GM10266 (cell line): ENCODE results near the gene MCF2L.

ENCODE experiments used
- DNase-seq: peaks from one replicate; pipeline ENCODE4 v3.0.0; 2012; ENCODE audit errors: extremely low spot score
- TF ChIP-seq, protein P1 (sequence below): IDR thresholded peaks from 2 replicates; pipeline ENCODE4 v1.5.1; 2012; ENCODE audit warnings: mild to moderate bottlenecking, low read depth; ENCODE audit not compliant: control insufficient read depth, insufficient read depth; ENCODE audit errors: missing control alignments

Gene MCF2L

DNA sequence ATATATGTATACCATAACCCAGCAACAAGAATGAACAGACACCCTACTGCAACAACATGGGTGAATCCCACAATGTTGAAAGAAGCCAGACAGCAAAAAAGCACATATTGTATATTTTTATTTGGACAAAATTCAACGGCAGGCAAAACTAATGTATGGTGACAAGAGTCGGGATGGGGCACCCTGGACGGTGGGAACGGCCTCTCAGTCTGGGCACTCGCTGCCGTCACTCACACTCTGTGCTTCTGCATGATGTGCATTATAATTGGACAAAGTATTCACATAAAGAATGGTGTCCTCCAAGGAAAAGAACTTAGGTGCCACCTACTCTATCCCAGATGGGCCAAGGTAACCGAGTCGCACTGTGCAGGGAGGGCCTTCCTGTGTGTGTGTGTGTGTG, 71.0 kb downstream of the MCF2L start:
- no peak for DNase-seq
- TF ChIP-seq, protein P1, sequence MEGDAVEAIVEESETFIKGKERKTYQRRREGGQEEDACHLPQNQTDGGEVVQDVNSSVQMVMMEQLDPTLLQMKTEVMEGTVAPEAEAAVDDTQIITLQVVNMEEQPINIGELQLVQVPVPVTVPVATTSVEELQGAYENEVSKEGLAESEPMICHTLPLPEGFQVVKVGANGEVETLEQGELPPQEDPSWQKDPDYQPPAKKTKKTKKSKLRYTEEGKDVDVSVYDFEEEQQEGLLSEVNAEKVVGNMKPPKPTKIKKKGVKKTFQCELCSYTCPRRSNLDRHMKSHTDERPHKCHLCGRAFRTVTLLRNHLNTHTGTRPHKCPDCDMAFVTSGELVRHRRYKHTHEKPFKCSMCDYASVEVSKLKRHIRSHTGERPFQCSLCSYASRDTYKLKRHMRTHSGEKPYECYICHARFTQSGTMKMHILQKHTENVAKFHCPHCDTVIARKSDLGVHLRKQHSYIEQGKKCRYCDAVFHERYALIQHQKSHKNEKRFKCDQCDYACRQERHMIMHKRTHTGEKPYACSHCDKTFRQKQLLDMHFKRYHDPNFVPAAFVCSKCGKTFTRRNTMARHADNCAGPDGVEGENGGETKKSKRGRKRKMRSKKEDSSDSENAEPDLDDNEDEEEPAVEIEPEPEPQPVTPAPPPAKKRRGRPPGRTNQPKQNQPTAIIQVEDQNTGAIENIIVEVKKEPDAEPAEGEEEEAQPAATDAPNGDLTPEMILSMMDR, result no peak

DNA sequence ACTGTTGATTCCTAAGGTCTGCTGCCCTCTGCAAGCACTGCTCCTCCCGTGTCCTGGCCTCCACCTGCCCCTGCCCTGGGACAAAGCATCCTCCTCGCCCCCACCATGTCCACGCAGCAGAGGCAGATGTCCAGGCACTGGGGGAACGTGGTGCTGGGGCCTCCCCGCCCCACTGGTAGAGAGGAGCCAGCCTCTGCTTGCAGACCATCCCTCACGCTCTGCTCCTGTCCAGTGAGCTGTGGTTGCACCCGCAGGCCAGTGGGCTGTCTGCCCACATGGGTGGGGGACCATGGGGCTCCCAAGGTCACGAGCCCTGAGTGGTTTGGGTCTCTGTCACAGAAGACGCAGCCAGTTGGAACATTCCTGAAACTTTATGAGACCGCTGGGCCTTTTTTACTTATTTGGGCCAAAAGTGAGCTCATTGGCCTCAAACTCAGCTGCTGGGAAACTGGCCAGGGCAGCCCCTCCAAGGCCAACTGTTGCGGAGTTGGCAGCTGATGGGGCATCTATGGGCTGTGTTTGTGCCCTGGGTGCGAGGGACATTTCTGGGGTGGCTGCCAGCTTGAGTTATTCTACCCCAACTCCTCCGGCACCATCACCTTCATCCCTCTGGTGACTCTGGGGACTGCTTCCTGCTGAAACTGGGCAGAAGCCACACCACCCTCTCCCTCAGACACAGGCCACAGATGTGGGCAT, 71.7 kb downstream of the MCF2L start:
- TF ChIP-seq, protein P1, result no peak
- no peak for DNase-seq

- DNase-seq, result no peak
- TF ChIP-seq, protein P1, result no peak
These were observed 72.3 kb downstream of the MCF2L start for GRCh38 chr13:113041293-113041690.

DNA sequence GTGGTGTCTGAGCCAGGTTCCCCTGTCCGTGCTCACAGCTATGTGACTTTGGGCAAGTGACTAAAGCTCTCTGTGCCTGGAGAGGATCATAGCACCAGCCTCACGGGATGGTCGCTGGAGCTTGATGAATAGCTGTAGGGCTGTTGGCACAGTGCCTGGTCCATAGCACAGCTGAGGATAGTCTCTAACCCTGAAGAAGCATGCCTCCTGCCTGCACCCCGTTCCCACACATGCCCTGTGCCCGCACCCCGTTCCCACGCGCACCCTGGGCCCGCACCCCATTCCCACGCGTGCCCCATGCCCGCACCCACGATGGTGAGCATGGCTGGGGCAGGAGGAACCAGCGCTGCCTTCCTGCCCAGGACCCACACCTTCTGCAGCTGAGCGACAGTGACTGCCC, 72.9 kb downstream of the MCF2L start:
- TF ChIP-seq, protein P1, result no peak
- DNase-seq, result no peak

DNA sequence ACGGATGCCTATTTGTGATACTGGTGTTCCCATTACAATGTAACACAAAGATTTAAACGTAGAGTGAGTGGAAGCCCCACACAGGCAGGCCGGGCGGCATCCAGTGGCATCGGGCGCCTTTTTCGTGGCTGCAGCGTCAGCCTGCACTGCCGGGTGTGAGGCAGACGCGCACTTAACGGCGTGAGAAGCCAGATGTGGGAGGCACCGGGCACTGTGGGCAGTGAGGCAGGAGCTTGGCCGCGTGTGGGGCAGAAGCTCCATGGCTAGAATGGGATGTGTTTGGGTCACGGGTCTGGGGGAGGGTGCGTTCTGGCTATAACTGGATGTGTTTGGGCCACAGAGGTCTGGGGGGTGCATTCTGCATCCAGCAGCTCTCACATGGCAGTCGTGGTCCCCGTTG, 73.4 kb downstream of the MCF2L start:
- no peak for DNase-seq
- TF ChIP-seq, protein P1, result no peak

DNA sequence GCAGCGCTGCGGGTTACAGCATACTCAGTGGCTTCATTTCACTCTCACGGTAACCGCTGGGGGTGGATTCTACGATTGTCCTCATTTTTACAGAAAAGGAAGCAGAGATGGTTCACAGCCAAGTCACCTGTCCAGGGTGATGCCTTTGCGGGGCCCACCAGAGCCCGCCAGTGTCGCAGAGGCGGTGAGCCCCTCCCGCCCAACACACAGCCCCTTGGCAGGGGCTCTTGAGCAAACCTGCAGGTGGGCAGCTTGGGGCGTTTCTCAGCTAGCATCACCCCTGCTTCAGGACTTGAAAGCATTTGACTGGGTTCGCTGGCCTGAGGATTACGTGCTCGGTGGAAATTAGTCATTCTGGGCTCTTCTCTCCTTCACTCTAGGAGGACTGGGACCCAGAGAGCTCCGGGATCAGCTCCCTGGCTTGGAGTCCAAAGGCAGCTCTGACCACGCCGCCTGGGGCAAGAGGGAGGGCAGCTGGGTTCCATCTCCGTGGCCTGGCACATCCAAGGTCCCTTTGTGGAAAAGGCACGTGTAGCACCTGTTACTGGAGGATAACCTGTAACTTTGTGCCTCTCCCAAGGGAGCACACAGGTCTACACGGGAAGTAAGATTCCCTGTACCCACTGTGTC, 74.1 kb downstream of the MCF2L start:
- DNase-seq, result no peak
- TF ChIP-seq, protein P1, result no peak

DNA sequence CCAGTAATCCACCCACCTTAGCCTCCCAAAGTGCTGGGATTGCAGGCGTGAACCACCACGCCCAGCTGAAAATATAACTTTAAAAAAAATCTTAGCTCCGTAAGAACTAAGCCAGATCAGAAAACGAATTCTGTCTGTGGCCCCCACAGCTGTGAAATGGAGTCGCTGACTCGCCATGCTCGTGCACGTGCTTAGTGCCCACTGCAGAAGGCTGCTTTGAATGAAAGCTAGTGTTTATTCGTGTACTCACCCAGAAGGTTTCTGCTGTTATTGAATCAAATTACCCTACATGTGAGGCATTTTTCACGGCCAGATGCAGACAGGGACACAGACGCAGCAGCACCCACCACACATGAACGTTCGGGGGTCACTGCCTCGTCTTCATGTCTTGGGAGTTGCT, 74.9 kb downstream of the MCF2L start:
- TF ChIP-seq, protein P1, result no peak
- DNase-seq, result no peak
